K562 (cell line): Measurements from ENCODE around the gene SHF. TPM values are rescaled to one million over a fixed set of nuclear protein-coding genes. Genes with fewer than 3 reads are reported as not detected.

ENCODE experiments used
- ATAC-seq: fragments of 200-7000 bp; cut with Tn5 transposase; 3 replicates; pipeline ENCODE4 v1.9.1; 2020; ENCODE audit warnings: moderate library complexity
- BruUV-seq: library from RNA; stranded (reverse); fragments of 400-500 nt; replicated peaks from 2 replicates; lab custom pipeline; 2021; lab: Mats Ljungman, UMichigan
- CTCF ChIA-PET: fragments of 300-600 bp; formaldehyde crosslinking; extraction: SDS; loops from one replicate; lab custom pipeline; 2021; ENCODE audit warnings: low intra/inter-chr PET ratio; lab: Yijun Ruan, JAX
- POLR2A ChIA-PET: fragments of 300-600, 350-650 bp; sonication (Branson Sonifier 250); formaldehyde crosslinking; extraction: SDS; loops from one replicate; lab custom pipeline; 2021; ENCODE audit warnings: antibody characterized with exemption, inconsistent platforms; lab: Yijun Ruan, JAX
- DNase-seq, 4 experiments: peaks; one replicate each; pipeline versions ENCODE4 v3.0.0 to v3.0.0-alpha.2; 2011 to 2018; ENCODE audit warnings: low spot score in 3 of 4, mixed read lengths in 3 of 4; ENCODE audit errors: extremely low read depth in 1 of 4
- FAIRE-seq: peaks from 2 replicates; lab custom pipeline; 2011; peaks lifted over from hg19 to GRCh38; lab: Jason Lieb, UNC
- H2AFZ ChIP-seq: 2 replicates; pipeline ENCODE4 v1.6.0; 2011; ENCODE audit warnings: low read depth, low read length, control low read depth, inconsistent platforms
- H3K27ac ChIP-seq: fragments of 200-600 bp; 3 replicates; pipeline ENCODE4 v1.8.0; 2011; ENCODE audit warnings: low read depth, mild to moderate bottlenecking, control low read depth, inconsistent platforms, low read length, moderate library complexity, mixed read lengths; ENCODE audit errors: extremely low read depth
- H3K27me3 ChIP-seq, 2 experiments: fragments of 300-600 bp in 1 of 2; 2 replicates in 1 of 2; 3 replicates in 1 of 2; pipeline versions ENCODE4 v1.6.0 to v1.8.0; 2011; ENCODE audit warnings: inconsistent platforms in 2 of 2, low read length in 2 of 2, mild to moderate bottlenecking in 1 of 2, mixed read lengths in 1 of 2, moderate library complexity in 1 of 2; ENCODE audit not compliant: control insufficient read depth in 2 of 2, insufficient read depth in 2 of 2
- H3K36me3 ChIP-seq: fragments of 300-600 bp; 3 replicates; pipeline ENCODE4 v1.8.0; 2011; ENCODE audit warnings: mild to moderate bottlenecking, low read length, inconsistent platforms; ENCODE audit not compliant: control insufficient read depth, insufficient read depth
- H3K4me1 ChIP-seq, 2 experiments: fragments of 200-600 bp in 1 of 2; replicated peaks in 1 of 2; 2 replicates in 1 of 2; 3 replicates in 1 of 2; pipeline versions ENCODE4 v1.5.1 to v1.8.0; 2011; ENCODE audit warnings: inconsistent platforms in 2 of 2, low read length in 2 of 2, mild to moderate bottlenecking in 1 of 2, mixed read lengths in 1 of 2, moderate library complexity in 1 of 2; ENCODE audit not compliant: control insufficient read depth in 2 of 2, insufficient read depth in 2 of 2
- H3K4me2 ChIP-seq: 2 replicates; pipeline ENCODE4 v1.6.1; 2011; ENCODE audit warnings: low read length, control low read depth, inconsistent platforms, mixed read lengths; ENCODE audit not compliant: insufficient read depth
- H3K4me3 ChIP-seq: fragments of 200-600 bp; sonication (generic), shearing (Covaris generic); 2 replicates; pipeline ENCODE4 v1.5.1; 2016; ENCODE audit warnings: control low read depth, inconsistent platforms
- H3K79me2 ChIP-seq: fragments of 200-600 bp; 3 replicates; pipeline ENCODE4 v1.8.0; 2011; ENCODE audit warnings: low read length, inconsistent platforms; ENCODE audit not compliant: control insufficient read depth, insufficient read depth
- H3K9ac ChIP-seq, 2 experiments: 2 replicates each; pipeline versions ENCODE4 v1.6.0 to v1.6.1; 2011; ENCODE audit warnings: low read depth in 2 of 2, low read length in 2 of 2, control low read depth in 1 of 2, inconsistent platforms in 1 of 2, mild to moderate bottlenecking in 1 of 2, mixed read lengths in 1 of 2; ENCODE audit not compliant: insufficient read depth in 1 of 2
- H3K9me1 ChIP-seq: one replicate; pipeline ENCODE4 v1.6.0; 2011; ENCODE audit warnings: inconsistent platforms, mild to moderate bottlenecking, low read length, moderate library complexity; ENCODE audit not compliant: control insufficient read depth, insufficient read depth
- H3K9me3 ChIP-seq: replicated peaks from 2 replicates; pipeline ENCODE4 v1.5.1; 2011; ENCODE audit warnings: low read depth, low read length, inconsistent platforms; ENCODE audit not compliant: control insufficient read depth, insufficient read depth
- H4K20me1 ChIP-seq: replicated peaks from 2 replicates; pipeline ENCODE4 v1.6.1; 2011; ENCODE audit warnings: low read length, inconsistent platforms, mixed read lengths; ENCODE audit not compliant: control insufficient read depth, insufficient read depth
- BACH1 ChIP-seq: fragments of 200-800 bp; sonication (Bioruptor generic); IDR thresholded peaks from 2 replicates; pipeline ENCODE4 v1.6.1; 2016; ENCODE audit warnings: missing genetic modification characterization, missing compliant biosample characterization
- C11orf30 ChIP-seq: fragments of 450-650 bp; IDR thresholded peaks from 2 replicates; pipeline ENCODE4 v1.6.1; 2016; ENCODE audit warnings: low read depth, mild to moderate bottlenecking
- CBX5 ChIP-seq: IDR thresholded peaks from 2 replicates; pipeline ENCODE4 v1.6.1; 2014; ENCODE audit warnings: low read depth, borderline replicate concordance
- CTCF ChIP-seq, 3 experiments: IDR thresholded peaks in 2 of 3; conservative IDR thresholded peaks in 1 of 3; 2 replicates each; pipeline ENCODE4 v1.5.1; 2011 to 2012; ENCODE audit warnings: low read length in 3 of 3, mild to moderate bottlenecking in 3 of 3, control low read depth in 2 of 3, improper control_type of control experiment in 1 of 3, inconsistent platforms in 1 of 3, low read depth in 1 of 3, mixed read lengths in 1 of 3, moderate library complexity in 1 of 3; ENCODE audit not compliant: insufficient read depth in 2 of 3
- HMGXB4 ChIP-seq: sonication (generic); formaldehyde crosslinking; IDR thresholded peaks from 2 replicates; pipeline ENCODE4 v1.8.1; 2023; ENCODE audit warnings: mild to moderate bottlenecking, missing genetic modification reagents
- ILF3 ChIP-seq: fragments of 450-650 bp; IDR thresholded peaks from 2 replicates; pipeline ENCODE4 v1.6.1; 2018; ENCODE audit warnings: antibody characterized with exemption, mild to moderate bottlenecking, moderate library complexity, borderline replicate concordance
- MAFF ChIP-seq: IDR thresholded peaks from 2 replicates; pipeline ENCODE4 v1.6.1; 2012; ENCODE audit warnings: low read length, improper control_type of control experiment
- MAFG ChIP-seq: fragments of 450-650 bp; conservative IDR thresholded peaks from 2 replicates; pipeline ENCODE4 v1.6.1; 2016; ENCODE audit warnings: missing genetic modification characterization, missing compliant biosample characterization
- MAFK ChIP-seq: IDR thresholded peaks from 2 replicates; pipeline ENCODE4 v1.6.1; 2011; ENCODE audit warnings: low read length, improper control_type of control experiment
- NFE2 ChIP-seq: IDR thresholded peaks from 2 replicates; pipeline ENCODE4 v1.6.1; 2014; ENCODE audit warnings: antibody characterized with exemption, low read depth
- NFE2L1 ChIP-seq: fragments of 450-650 bp; IDR thresholded peaks from 2 replicates; pipeline ENCODE4 v1.6.1; 2016; ENCODE audit warnings: missing genetic modification characterization, low read depth, mild to moderate bottlenecking, missing compliant biosample characterization, moderate library complexity, borderline replicate concordance
- RAD21 ChIP-seq, 2 experiments: fragments of 250-450 bp in 1 of 2; fragments of 450-650 bp in 1 of 2; sonication (Bioruptor Pico) in 1 of 2; formaldehyde crosslinking in 1 of 2; IDR thresholded peaks in 1 of 2; conservative IDR thresholded peaks in 1 of 2; 2 replicates each; pipeline versions ENCODE4 v1.4.0 to v1.8.0; 2020 to 2022; ENCODE audit warnings: mild to moderate bottlenecking in 2 of 2, moderate library complexity in 1 of 2
- TCFL5 ChIP-seq: fragments of 250-450 bp; sonication (Bioruptor Pico); conservative IDR thresholded peaks from 2 replicates; pipeline ENCODE4 v1.6.1; 2021; ENCODE audit warnings: mild to moderate bottlenecking, moderate library complexity, matching md5 sums
- ZBTB12 ChIP-seq: fragments of 250-450 bp; sonication (Bioruptor Pico); IDR thresholded peaks from 2 replicates; pipeline ENCODE4 v1.4.0; 2020
- ZNF316 ChIP-seq: fragments of 450-650 bp; IDR thresholded peaks from 2 replicates; pipeline ENCODE4 v1.6.1; 2016
- WGBS: fragments of 100-300 bp; shearing (Covaris generic); methylation state at CpG from one replicate; pipeline ENCODE4 v1.1.6; 2016; ENCODE audit warnings: low coverage, mixed read lengths; ENCODE audit not compliant: insufficient coverage; ENCODE audit errors: missing lambda C conversion rate; 5-methylcytosine and 5-hydroxymethylcytosine counted together
- in situ Hi-C: fragments of 300-500 bp; cut with MboI; formaldehyde crosslinking; loops from 4 replicates; pipeline ENCODE4 v1.15.0; 2018; ENCODE audit warnings: inconsistent platforms, mixed read lengths
- intact Hi-C: fragments of 100-400 bp; cut with micrococcal nuclease; formaldehyde crosslinking; loops from 2 replicates; pipeline ENCODE4 v1.14.2; 2022
- polyA plus RNA-seq, 8 experiments: library from polyadenylated mRNA; depleted of rRNA in 4 of 8; stranded (reverse) in 5 of 8; unstranded in 3 of 8; fragments of >200 nt; fragmentation: Nextera tagmentation in 2 of 8; fragmentation: Illumina TruSeq in 1 of 8; extraction: Ambion mirVana in 2 of 8; extraction: Trizol in 1 of 8; gene quantifications; 2 replicates each; pipeline versions ENCODE4 v1.2.1 to v1.2.3, GENCODE V29; 2011 to 2014; ENCODE audit warnings: inconsistent platforms in 1 of 8, missing spikeins in 1 of 8
- total RNA-seq, 7 experiments: library from RNA; depleted of rRNA in 6 of 7; stranded (reverse); fragments of >200 nt in 6 of 7; fragmentation: Illumina TruSeq in 2 of 7; extraction: Trizol in 2 of 7; gene quantifications; 2 replicates each; pipeline versions ENCODE4 v1.2.1 to v1.2.3, GENCODE V29; 2011 to 2021; ENCODE audit warnings: low replicate concordance in 1 of 7

SHF gene
- total and polyA plus RNA-seq, 9 of the 15 experiments (the other 6 are each of a cell fraction or from before 2014, with no cell fraction given) = 0.51 to 2.2 (median 0.85) TPM; not detected in 2

- TF ChIP-seq ZBTB12 (CRISPR knock-in tag) (no peak), C11orf30 (no peak), CBX5 (no peak)
Measured at GRCh38 chr15:45183511-45183910, 4.3 kb downstream of the SHF start (continued).

GRCh38 chr15:45182996-45183395 lies 4.8 kb downstream of the SHF start:
- peak; percentile 86 for FAIRE-seq
- no peaks in the 10 kb centered on the region for H3K79me2 ChIP-seq
- no peaks in the 10 kb centered on the region for H3K9me1 ChIP-seq
- H3K4me3 ChIP-seq = no peak overlapping the region
- peak; percentile 61 for ATAC-seq
- H2AFZ ChIP-seq = no peak overlapping the region
- no peaks in the 10 kb centered on the region for H3K27me3 ChIP-seq
- H3K36me3 ChIP-seq = no peaks in the 10 kb centered on the region
- no peaks in the 10 kb centered on the region for H4K20me1 ChIP-seq
- in situ Hi-C loops = loop anchor here (25.0 kb wide), 1 partner anchor 429 kb away; no protein-coding TSS in a partner anchor
- intact Hi-C loops = no loop called here
- DNase-seq = peak in 1 of 4 experiments; percentile 45
- ChIA-PET POLR2A (interaction anchor here (0.6 to 2.8 kb wide), 3 partner anchors 16 to 31 kb away, joined by 3 to 8 read pairs (median 3); no protein-coding TSS in a partner anchor), CTCF (no interaction called here)
- H3K9ac ChIP-seq = no peak overlapping the region
- H3K27ac ChIP-seq = no peak overlapping the region
- BruUV-seq = no TSS peak
- H3K4me1 ChIP-seq = peaks cover 9 to 18% of the 10 kb centered on the region in 2 experiments; a peak in 3 of 5 replicates
- peak; percentile 87 for TF ChIP-seq MAFF
- no peak for TF ChIP-seq TCFL5
- TF ChIP-seq HMGXB4 = no peak
- TF ChIP-seq ILF3 = no peak
- TF ChIP-seq NFE2L1 (tag) = peak; percentile 82
- TF ChIP-seq C11orf30 = peak; percentile 86
- peak; percentile 93 for TF ChIP-seq MAFG (tag)
- peak; percentile 86 for TF ChIP-seq MAFK
- peak in 1 of 2 experiments; percentile 23; a peak in 2 of 4 replicates for TF ChIP-seq RAD21 (CRISPR knock-in tag; conservative IDR thresholded peaks at IDR 0.05 in 1 of 2, IDR thresholded peaks at IDR 0.05 in 1 of 2)
- TF ChIP-seq BACH1 (tag) = peak; percentile 60; the same call in 1 of the 2 replicates
- TF ChIP-seq ZNF316 = peak; percentile 88
- TF ChIP-seq CTCF (IDR thresholded peaks at IDR 0.05 in 2 of 3, conservative IDR thresholded peaks at IDR 0.05 in 1 of 3; ENCODE audit: insufficient read depth in 2 of 3, low read depth in 1 of 3, low read length in 3 of 3) = peak; percentile 29 to 42 (median 32); a peak in 4 of 6 replicates
- peak; percentile 95 for TF ChIP-seq NFE2
- 5% methylated on average over 1 of the region's 1 CpG for WGBS
- no peaks in the 10 kb centered on the region for H3K9me3 ChIP-seq
- H3K4me2 ChIP-seq = no peak overlapping the region; the same call in 1 of the 2 replicates
